ENCODE data around the gene BIRC6. TPM values are rescaled to one million over a fixed set of nuclear protein-coding genes. Genes with fewer than 3 reads are reported as not detected.
A peak's percentile ranks its signal among the peaks of the same experiment; 100 is the strongest.
"Not testable (repeated sequence)": the region's sequence is repeated elsewhere in the genome, so short reads cannot be mapped to it uniquely, and the experiment has no call there.

BIRC6 gene
- total RNA-seq, 1 donor from 2014 or later = 105 TPM

GRCh38 chr2:32363597-32363996 is 6.8 kb downstream of the BIRC6 start:
- H3K27ac Mint-ChIP-seq = no peak overlapping the region
- DNase-seq = no peak
- intact Hi-C loops (cut with micrococcal nuclease) = no loop called here
- no peaks in the 10 kb centered on the region for H3K9me3 Mint-ChIP-seq
- H3K27me3 Mint-ChIP-seq = no peaks in the 10 kb centered on the region
- no peak overlapping the region for H3K4me3 Mint-ChIP-seq
- peaks cover 37% of the 10 kb centered on the region for H3K4me1 Mint-ChIP-seq
- H3K36me3 Mint-ChIP-seq (ENCODE audit: low read depth) = peaks cover 35% of the 10 kb centered on the region

DNA sequence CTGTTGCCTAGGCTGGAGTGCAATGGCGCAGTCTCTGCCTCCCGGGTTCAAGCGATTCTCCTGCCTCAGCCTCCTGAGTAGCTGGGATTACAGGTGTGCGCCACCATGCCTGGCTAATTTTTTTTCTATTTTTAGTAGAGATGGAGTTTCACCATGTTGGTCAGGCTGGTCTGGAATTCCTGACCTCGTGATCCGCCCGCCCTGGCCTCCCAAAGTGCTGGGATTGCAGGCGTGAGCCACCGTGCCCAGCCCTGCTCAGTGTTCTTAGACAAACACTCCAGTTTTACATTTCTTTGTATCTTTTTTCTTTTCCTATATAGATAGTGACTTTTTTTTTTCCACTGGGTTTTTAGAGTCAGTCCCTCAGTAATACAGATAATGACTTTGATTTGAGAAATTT is 7.5 kb downstream of the BIRC6 start:
- H3K4me3 Mint-ChIP-seq; DNase-seq; H3K9me3 Mint-ChIP-seq; H3K27ac Mint-ChIP-seq; H3K27me3 Mint-ChIP-seq; intact Hi-C loops (cut with micrococcal nuclease): not testable (repeated sequence)
- Mint-ChIP-seq H3K4me1 (peaks cover 34% of the 10 kb centered on the region), H3K36me3 (ENCODE audit: low read depth) (peaks cover 28% of the 10 kb centered on the region)

DNA sequence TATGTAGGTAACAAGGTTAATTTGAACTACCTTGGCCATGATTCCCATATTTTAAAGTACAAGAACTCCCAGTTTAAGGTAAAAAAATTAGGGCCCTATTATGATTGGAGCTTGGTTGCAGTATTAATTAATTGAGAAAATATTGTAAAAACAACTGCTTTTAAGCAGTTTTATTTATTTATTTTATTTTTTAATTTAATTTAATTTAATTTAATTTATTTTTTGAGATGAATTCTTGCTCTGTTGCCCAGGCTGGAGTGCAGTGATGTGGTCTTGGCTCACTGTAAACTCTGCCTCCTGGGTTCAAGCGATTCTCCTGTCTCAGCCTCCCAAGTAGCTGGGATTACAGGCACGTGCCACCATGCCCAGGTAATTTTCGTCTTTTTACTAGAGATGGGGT is 8.9 kb downstream of the BIRC6 start:
- H3K27me3 Mint-ChIP-seq; DNase-seq; intact Hi-C loops (cut with micrococcal nuclease); H3K4me3 Mint-ChIP-seq; H3K9me3 Mint-ChIP-seq; H3K27ac Mint-ChIP-seq: not testable (repeated sequence)
- Mint-ChIP-seq H3K4me1 (peaks cover 24% of the 10 kb centered on the region), H3K36me3 (ENCODE audit: low read depth) (peaks cover 20% of the 10 kb centered on the region)

- Mint-ChIP-seq H3K36me3 (ENCODE audit: low read depth) (peaks cover 16% of the 10 kb centered on the region), H3K4me1 (peaks cover 21% of the 10 kb centered on the region), H3K27ac (no peak overlapping the region), H3K9me3 (no peaks in the 10 kb centered on the region), H3K27me3 (no peaks in the 10 kb centered on the region), H3K4me3 (no peak overlapping the region)
- intact Hi-C loops (cut with micrococcal nuclease) = no loop called here
- no peak for DNase-seq
These were observed 9.8 kb downstream of the BIRC6 start for GRCh38 chr2:32366595-32366994.

DNA sequence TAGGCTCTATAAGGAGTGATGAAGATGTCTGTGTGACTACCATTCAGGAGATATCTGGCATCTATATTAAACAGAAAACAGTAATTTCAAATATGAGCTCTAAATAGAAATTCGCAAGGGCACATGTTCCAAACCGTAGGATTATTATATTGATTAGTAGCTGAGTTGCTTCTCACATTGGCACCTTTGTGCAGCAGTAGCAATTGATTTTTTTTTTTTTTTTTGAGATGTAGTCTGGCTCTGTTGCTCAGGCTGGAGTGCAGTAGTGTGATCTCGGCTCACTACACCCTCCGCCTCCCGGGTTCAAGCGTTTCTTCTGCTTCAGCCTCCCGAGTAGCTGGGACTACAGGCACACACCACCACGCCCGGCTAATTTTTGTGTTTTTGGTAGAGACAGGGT is 12.4 kb downstream of the BIRC6 start:
- H3K27me3 Mint-ChIP-seq = no peaks in the 10 kb centered on the region
- H3K27ac Mint-ChIP-seq = no peak overlapping the region
- no peak for DNase-seq
- H3K9me3 Mint-ChIP-seq = no peaks in the 10 kb centered on the region
- H3K4me3 Mint-ChIP-seq = no peak overlapping the region
- intact Hi-C loops (cut with micrococcal nuclease) = no loop called here
- peaks cover 19% of the 10 kb centered on the region for H3K4me1 Mint-ChIP-seq
- H3K36me3 Mint-ChIP-seq (ENCODE audit: low read depth) = peaks cover 21% of the 10 kb centered on the region

GRCh38 chr2:32370942-32371341 is 14.1 kb downstream of the BIRC6 start:
- DNase-seq; H3K9me3 Mint-ChIP-seq; H3K4me3 Mint-ChIP-seq; H3K27me3 Mint-ChIP-seq; H3K27ac Mint-ChIP-seq; intact Hi-C loops (cut with micrococcal nuclease): not testable (repeated sequence)
- Mint-ChIP-seq H3K36me3 (ENCODE audit: low read depth) (peaks cover 14% of the 10 kb centered on the region), H3K4me1 (peaks cover 20% of the 10 kb centered on the region)

- no peak overlapping the region for H3K27ac Mint-ChIP-seq
These were observed 15.8 kb downstream of the BIRC6 start for GRCh38 chr2:32372519-32373182.

GRCh38 chr2:32375228-32375892 is 18.5 kb downstream of the BIRC6 start:
- peak overlapping the region; percentile 20 for H3K27ac Mint-ChIP-seq

More at GRCh38 chr2:32372519-32373182, 15.8 kb downstream of the BIRC6 start:
- intact Hi-C loops (cut with micrococcal nuclease) = no loop called here
- no peak for DNase-seq
- H3K27me3 Mint-ChIP-seq = no peaks in the 10 kb centered on the region
- peaks cover 19% of the 10 kb centered on the region for H3K4me1 Mint-ChIP-seq
- no peaks in the 10 kb centered on the region for H3K9me3 Mint-ChIP-seq
- peaks cover 11% of the 10 kb centered on the region for H3K36me3 Mint-ChIP-seq (ENCODE audit: low read depth)
- H3K4me3 Mint-ChIP-seq = no peak overlapping the region

DNA sequence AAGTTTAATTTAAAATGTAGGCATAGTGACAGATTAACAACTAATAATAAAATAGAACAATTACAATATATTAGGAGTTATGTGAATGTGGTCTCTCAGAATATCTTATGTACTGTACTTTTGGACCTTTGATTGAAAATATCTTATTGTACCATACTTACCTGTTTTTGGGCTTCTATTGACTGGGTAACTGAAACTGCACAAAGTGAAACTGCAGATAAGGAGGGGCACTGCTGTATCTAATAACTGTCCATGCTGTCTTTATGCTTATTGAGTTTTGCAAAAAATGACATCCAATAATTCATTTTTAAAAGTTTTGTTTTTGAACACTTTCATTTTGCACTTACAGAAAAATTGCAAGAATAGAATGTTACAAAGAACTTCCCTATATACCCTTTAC is 19.9 kb downstream of the BIRC6 start:
- no peak for DNase-seq
- H3K27me3 Mint-ChIP-seq = no peaks in the 10 kb centered on the region
- intact Hi-C loops (cut with micrococcal nuclease) = no loop called here
- peaks cover 20% of the 10 kb centered on the region for H3K36me3 Mint-ChIP-seq (ENCODE audit: low read depth)
- H3K27ac Mint-ChIP-seq = no peak overlapping the region
- no peak overlapping the region for H3K4me3 Mint-ChIP-seq
- peaks cover 19% of the 10 kb centered on the region for H3K4me1 Mint-ChIP-seq
- H3K9me3 Mint-ChIP-seq = no peaks in the 10 kb centered on the region

More at GRCh38 chr2:32375228-32375892, 18.5 kb downstream of the BIRC6 start:
- Mint-ChIP-seq H3K4me1 (peaks cover 19% of the 10 kb centered on the region), H3K9me3 (no peaks in the 10 kb centered on the region), H3K4me3 (no peak overlapping the region), H3K27me3 (no peaks in the 10 kb centered on the region), H3K36me3 (ENCODE audit: low read depth) (peaks cover 13% of the 10 kb centered on the region)
- no peak for DNase-seq
- intact Hi-C loops (cut with micrococcal nuclease) = no loop called here

GRCh38 chr2:32377928-32378327 is 21.1 kb downstream of the BIRC6 start:
- intact Hi-C loops (cut with micrococcal nuclease) = no loop called here
- no peak overlapping the region for H3K4me3 Mint-ChIP-seq
- H3K27ac Mint-ChIP-seq = no peak overlapping the region
- no peaks in the 10 kb centered on the region for H3K27me3 Mint-ChIP-seq
- H3K4me1 Mint-ChIP-seq = peaks cover 21% of the 10 kb centered on the region
- H3K9me3 Mint-ChIP-seq = no peaks in the 10 kb centered on the region
- peaks cover 24% of the 10 kb centered on the region for H3K36me3 Mint-ChIP-seq (ENCODE audit: low read depth)
- no peak for DNase-seq

GRCh38 chr2:32379352-32379751 is 22.5 kb downstream of the BIRC6 start:
- Mint-ChIP-seq H3K4me1 (peaks cover 14% of the 10 kb centered on the region), H3K36me3 (ENCODE audit: low read depth) (peaks cover 21% of the 10 kb centered on the region), H3K27me3 (no peaks in the 10 kb centered on the region), H3K27ac (peak overlapping the region; percentile 39), H3K9me3 (no peaks in the 10 kb centered on the region), H3K4me3 (no peak overlapping the region)
- no peak for DNase-seq
- intact Hi-C loops (cut with micrococcal nuclease) = no loop called here

DNA sequence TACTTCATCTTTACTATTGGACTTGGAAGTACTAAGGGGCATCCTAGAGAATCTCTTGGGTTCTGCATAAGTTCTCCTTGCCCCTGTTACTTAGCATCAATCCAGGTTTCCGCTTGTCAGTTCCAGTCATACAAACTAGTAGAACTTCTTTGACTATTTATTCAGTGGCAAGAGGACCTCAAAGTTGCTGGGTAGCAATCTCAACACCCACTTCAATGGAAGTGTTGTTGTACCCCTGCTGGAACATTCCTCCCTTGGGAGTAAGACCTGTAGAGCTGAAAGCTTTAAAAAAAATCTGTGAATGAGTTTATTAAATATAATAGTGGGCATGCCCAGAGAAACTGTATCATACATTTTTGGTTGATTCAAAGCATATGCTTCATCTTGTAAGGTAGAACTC is 27.0 kb downstream of the BIRC6 start:
- H3K9me3 Mint-ChIP-seq = no peaks in the 10 kb centered on the region
- intact Hi-C loops (cut with micrococcal nuclease) = no loop called here

DNA sequence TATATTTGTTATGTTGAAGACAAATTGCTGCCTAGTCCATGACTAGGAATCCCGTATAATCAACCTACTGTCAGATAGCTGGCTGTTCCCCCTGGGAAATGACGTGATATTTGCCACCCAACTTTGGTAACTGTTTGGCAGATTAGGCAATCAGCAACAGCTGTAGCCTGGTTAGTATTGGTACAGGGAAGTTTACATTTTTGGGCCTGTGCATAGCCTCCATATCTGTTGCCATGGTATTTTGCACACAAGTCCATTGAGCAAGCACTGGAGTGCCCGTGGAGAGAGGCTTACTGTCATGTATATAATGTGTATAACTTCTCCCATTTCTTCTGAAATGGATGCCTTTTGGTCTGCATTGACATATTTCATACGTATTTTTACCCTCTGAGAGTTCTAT is 27.7 kb downstream of the BIRC6 start:
- no peaks in the 10 kb centered on the region for H3K9me3 Mint-ChIP-seq
- DNase-seq = peak; percentile 45
- intact Hi-C loops (cut with micrococcal nuclease) = no loop called here
- H3K4me1 Mint-ChIP-seq = peaks cover 8% of the 10 kb centered on the region
- peaks cover 39% of the 10 kb centered on the region for H3K36me3 Mint-ChIP-seq (ENCODE audit: low read depth)
- no peak overlapping the region for H3K4me3 Mint-ChIP-seq
- H3K27ac Mint-ChIP-seq = no peak overlapping the region
- no peaks in the 10 kb centered on the region for H3K27me3 Mint-ChIP-seq

More for the DNA sequence above, 27.0 kb downstream of the BIRC6 start:
- Mint-ChIP-seq H3K27me3 (no peaks in the 10 kb centered on the region), H3K4me1 (peaks cover 10% of the 10 kb centered on the region), H3K4me3 (no peak overlapping the region), H3K27ac (no peak overlapping the region), H3K36me3 (ENCODE audit: low read depth) (peaks cover 39% of the 10 kb centered on the region)
- DNase-seq = no peak

DNA sequence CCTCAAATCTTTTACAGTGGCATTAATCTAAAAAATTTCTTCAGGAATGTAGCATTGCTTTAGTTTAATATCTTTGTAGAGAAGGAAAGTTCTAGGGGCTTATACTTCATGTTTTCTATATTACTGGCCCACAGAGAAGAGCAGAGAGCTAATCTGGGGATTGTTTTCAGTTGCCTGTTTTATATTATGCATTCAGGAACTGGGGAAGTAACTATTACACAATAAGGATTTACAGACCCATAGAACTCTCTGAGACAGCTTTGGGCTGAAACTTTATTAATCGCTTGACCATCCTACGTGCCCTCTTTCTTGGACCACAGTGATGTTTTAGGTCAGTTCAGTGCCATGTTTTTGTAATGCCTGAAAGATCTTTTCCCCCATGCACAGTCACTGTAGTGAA is 29.9 kb downstream of the BIRC6 start:
- DNase-seq = no peak
- Mint-ChIP-seq H3K27ac (no peak overlapping the region), H3K4me3 (no peak overlapping the region), H3K9me3 (no peaks in the 10 kb centered on the region), H3K36me3 (ENCODE audit: low read depth) (peaks cover 38% of the 10 kb centered on the region), H3K27me3 (no peaks in the 10 kb centered on the region), H3K4me1 (peaks cover 8% of the 10 kb centered on the region)
- intact Hi-C loops (cut with micrococcal nuclease) = no loop called here

Measured in activated CD4-positive, alpha-beta T cell treated with anti-CD3 and anti-CD28 coated beads, Interleukin-2, amount 10 ng/mL, durations not matched to agents 24 days and 14 days (primary cell).